GM21576 (cell line): ENCODE measurements around the gene PDE6A.

Source experiments
- ATAC-seq: cut with Tn5 transposase; IDR thresholded peaks from one replicate; pipeline ENCODE4 v1.9.1; 2021; ENCODE audit warnings: mild to moderate bottlenecking, moderate library complexity; ENCODE audit not compliant: unreplicated experiment

Gene PDE6A

DNA sequence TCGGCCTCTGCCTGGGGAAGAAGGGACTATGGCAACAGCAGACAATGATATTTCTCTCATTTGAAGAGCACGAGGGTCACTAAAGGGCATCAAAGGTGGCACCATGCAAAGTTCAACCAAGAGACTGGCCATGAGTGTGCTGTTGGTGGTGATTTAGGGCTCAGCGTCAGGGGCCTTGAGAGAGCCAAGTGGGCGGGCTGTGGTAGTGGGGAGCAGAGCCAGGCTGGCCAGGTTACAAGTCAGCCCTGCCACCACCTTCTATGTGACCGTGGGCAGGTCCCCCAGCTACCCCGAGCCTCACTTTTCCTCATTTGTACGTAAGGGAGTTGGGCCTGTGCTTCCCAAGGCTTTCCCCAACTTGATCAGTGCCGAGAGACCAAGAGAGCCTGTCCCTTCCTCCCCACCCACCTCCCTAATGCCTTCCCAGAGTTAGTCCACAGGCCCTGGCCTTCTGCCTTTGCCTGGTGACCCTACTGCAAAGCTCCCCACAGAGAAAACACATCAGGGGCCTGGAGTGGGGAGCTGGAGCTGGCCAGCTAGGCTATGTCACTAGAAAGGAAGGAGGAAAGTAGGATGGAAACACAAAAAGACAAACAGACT, 104.3 kb downstream of the PDE6A start:
- no peak for ATAC-seq

GRCh38 chr5:149839761-149840160, 104.8 kb downstream of the PDE6A start:
- no peak for ATAC-seq

DNA sequence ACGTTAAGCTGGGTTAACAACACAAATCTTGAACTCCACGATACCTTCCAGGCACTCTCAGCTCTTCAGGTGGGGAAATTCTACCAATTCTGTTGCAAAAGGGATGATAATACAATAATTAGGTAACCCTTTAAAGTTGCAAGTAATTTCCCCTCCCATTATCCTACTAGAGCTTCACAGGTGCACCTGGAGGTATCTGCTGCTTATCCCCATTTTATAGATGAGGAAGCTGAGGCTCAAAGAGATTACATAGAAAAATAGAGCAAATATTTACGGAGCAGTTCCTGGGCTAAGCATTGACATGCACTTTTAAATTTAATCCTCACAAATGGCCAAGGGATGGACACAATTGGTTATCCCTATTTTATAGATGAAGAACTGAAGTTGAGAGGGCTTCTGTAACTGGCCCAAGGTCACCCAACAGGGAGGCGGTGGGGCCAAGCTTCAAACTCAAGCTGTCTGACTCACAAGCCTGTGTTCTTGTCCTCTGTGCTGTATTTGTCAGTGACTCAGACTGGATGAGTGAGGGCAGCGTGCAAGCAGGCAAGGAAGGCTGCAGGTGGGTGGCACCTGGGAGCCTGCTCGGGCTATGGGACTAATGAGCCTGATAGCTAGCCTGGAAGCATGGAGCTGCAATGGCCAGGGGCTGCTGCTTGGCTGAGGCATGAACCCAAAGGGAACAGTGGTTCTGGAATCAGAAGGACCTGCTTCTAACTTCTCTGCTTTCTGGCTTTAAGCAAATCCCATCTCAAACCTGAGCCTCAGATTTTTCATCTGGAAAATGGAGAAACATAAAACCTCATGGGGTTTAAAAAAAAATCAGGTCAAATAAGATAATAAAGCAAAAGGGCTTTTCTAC, 105.5 kb downstream of the PDE6A start:
- no peak for ATAC-seq

GRCh38 chr5:149837680-149838269, 106.8 kb downstream of the PDE6A start:
- ATAC-seq: no peak

- ATAC-seq: no peak
These were observed 108.0 kb downstream of the PDE6A start for GRCh38 chr5:149836451-149837139.

DNA sequence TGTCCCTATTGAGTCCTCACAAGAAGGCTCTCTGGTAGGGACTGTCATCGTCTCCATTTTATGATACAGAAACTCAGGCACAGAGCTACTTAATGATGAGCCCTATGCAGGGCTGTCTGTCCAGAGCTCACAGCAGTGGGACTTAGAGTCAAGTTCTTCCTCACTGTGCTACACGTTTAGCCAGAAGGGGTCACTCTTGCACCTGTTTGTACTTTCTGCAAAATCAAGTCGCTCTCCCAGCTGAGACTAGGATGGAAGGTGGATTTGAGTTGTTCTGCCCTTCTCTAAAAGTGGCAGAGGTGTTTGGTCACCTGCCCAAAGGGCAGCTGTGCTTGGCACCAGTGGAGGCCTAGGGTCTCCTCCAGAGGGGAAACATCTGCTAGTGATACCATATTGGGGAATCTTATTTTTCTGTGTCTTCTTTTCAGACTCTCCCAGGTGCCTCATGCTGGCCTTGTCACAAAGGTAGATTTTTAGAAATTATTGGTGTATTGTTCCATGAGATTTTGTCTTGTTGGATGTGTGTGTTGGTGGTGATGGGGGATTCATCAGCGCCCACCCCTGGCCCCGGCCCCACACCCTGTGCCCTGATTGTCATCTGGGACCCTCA, 110.2 kb downstream of the PDE6A start:
- ATAC-seq: no peak

DNA sequence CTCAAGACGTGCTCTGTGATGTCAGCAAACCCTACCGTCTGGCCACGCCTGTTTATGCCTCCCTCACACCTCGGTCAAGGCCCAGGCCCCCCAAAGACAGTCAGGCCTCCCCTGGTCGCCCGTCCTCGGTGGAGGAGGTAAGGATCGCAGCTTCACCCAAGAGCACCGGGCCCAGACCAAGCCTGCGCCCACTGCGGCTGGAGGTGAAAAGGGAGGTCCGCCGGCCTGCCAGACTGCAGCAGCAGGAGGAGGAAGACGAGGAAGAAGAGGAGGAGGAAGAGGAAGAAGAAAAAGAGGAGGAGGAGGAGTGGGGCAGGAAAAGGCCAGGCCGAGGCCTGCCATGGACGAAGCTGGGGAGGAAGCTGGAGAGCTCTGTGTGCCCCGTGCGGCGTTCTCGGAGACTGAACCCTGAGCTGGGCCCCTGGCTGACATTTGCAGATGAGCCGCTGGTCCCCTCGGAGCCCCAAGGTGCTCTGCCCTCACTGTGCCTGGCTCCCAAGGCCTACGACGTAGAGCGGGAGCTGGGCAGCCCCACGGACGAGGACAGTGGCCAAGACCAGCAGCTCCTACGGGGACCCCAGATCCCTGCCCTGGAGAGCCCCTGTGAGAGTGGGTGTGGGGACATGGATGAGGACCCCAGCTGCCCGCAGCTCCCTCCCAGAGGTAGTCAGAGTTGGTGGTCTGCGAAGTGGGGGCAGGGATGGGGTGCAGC, 111.3 kb downstream of the PDE6A start:
- no peak for ATAC-seq

GRCh38 chr5:149832636-149833035, 112.0 kb downstream of the PDE6A start:
- ATAC-seq: no peak

DNA sequence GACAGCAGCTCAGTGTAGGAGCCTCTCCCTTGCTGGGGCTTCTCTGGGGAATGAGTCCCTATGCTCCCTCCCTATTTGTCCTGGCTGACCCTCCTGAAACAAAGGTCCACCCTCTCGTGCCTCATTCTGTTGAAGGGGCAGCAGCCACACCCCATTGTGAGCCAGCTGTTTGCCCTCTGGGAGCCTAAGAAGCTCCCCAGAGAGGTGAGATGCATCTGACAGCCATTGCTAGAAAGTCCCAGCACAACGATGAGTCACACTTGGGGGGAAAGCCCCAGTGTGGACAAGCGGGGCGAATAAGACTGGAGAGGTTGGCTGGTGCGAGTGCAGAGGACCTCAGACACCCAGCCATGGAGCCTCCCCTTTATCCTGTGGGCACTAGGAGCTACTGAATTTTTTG, 113.1 kb downstream of the PDE6A start:
- peak; percentile 83 for ATAC-seq

DNA sequence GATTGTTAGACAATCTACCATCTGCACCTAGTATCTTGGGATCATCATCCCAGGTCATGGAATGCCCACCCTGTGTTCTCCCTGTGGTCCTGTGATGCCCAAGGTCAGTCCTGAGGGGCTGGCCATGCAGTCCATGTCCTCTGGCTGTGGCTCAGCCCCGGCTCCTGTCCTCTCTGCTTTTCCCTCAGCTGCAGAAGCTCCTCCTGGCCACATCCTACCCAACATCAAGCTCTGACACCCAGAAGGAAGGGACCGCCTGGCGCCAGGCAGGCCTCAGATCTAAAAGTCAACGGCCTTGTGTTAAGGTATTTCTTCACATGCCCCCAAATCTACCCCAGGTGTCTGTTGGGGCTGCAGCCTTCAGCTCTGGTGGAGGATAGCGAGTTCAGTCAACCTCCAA, 114.0 kb downstream of the PDE6A start:
- ATAC-seq: no peak

DNA sequence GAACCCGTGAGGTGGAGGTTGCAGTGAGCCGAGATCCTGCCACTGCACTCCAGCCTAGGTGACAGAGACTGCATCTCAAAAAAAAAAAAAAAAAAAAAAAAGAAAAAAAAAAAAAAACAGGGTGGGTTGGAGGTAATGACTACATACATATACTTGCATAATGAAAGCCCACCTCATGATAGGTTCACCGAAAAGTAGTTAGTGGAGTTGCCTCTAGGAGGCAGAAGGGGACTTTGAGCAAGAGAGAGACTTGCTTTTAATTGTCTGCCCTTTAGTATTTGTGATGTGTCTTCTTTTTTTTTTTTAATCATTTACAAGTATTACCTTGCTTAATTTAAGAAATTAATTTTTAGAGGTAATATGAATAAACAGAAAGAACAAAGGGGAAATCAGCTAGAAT, 114.6 kb downstream of the PDE6A start:
- no peak for ATAC-seq

DNA sequence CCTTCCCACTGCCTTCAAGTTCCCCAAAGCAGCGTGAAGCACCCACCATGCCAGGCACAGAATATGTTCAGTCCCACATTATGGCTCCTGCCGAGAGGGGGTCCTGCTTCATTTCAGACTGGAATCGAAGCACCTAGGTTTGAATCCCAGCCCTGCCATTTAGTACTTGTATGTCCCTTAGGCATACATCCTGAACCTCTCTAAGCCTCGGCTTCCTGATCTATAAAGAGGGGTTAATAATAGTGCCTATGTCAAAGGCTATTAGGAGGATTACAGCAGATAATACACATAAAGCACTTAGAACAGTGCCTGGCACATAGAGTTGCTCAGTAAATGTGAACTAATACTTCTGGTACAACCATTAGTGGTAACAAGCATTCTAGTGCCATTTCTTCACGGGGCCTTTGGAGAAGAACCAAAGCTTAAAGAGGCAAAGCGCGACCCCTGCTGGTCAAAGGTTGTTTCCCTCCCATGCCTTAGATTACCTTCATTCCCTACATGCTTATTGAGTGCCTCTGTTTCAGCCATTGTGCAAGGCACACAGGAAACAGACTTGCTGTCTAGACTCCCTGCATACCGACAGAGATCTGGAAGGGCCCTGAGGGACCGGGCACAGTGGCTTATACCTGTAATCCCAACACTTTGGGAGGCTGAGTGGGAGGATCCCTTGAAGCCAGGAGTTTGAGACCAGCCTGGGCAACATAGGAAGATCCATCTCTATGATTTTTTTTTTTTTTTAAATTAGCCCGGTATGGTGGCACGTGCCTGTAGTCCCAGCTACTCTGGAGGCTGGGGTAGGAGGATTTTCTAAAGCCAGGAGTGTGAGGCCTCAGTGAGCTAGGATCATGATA, 116.2 kb downstream of the PDE6A start:
- peak; percentile 58 for ATAC-seq

- no peak for ATAC-seq
These were observed 117.0 kb downstream of the PDE6A start for GRCh38 chr5:149827546-149827945.

DNA sequence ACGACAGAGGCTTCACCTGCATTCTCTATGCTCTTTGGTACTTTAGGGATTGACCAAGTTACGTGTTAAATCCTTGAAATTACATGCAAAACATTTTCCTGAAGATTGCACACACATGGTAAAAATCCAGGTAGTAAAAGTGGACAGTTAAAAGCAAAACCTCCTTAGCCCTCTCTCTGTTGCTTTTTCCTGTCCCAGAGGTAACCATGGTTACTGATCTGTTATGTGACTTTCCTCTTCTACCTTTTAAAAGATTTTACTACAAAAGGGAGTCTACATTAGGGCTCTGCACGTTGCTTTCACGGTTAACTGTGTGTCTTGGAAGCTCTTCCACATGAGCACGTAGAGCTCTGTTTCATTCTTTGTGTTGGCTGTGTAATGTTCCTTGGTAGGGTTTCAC, 117.5 kb downstream of the PDE6A start:
- no peak for ATAC-seq

GRCh38 chr5:149826574-149826973, 118.0 kb downstream of the PDE6A start:
- ATAC-seq: no peak

DNA sequence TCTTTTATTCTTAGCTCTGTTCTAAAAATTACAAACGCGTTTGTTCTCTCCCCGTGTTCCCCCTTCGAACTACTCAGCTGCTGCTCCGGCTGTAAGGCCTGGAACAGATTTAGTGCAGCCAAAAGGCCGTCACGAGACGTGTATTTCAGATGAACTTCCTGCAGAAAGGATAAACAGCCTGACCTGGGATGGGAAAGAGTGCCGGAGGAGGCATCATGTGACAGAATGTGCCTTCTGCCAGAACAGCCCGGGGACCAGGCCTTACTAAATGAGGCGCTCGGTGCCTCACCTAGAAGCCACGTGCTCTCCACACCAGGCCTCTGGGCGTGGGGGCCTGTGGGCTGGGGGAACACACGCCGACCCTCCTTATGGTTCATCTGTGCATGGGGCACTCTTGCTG, 119.7 kb downstream of the PDE6A start:
- no peak for ATAC-seq

DNA sequence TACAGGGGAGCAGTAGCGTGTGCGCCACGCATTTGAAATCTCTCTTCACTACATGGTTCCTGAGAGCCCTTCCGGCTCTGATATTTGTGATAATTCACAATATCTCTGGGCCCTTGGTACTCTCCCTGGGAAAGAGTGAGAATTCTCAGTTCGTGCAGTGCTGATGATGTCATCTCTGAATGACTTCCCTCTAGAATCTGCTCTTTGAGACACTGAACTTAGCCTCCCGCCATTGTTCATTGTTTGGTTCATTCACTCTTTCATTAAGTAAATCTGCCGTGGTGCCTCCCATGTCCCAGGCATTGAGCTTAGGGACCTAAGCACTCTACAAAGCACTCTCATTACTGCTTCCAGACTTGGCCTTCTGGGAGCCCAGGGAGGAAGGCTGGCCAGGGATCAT, 120.5 kb downstream of the PDE6A start:
- ATAC-seq: no peak

DNA sequence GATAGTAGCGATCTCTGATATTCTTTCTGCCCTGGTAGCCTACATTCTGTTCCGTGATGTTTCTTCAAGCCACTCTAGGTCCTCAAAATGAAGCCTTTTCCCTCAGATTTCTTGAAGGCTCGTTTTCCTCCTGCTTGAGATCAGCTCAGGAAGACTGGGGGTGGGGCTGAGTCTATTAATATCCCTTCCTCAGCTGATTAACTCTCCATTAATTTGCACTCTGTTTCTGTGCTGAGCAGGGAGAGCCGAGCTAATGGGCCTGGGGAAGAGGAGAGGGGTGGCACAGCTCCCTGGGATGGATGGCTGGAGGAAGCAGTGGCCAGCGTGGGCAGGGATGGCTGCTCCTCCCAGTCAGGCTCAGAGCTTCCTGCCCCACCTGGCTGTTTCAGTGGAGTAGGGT, 121.2 kb downstream of the PDE6A start:
- no peak for ATAC-seq

GRCh38 chr5:149822301-149822700, 122.3 kb downstream of the PDE6A start:
- no peak for ATAC-seq
